ENCODE measurements around the gene CHCT1. TPM values are rescaled to one million over a fixed set of nuclear protein-coding genes. Genes with fewer than 3 reads are reported as not detected.

The CHCT1 gene
- total and polyA plus RNA-seq, 2 of the 8 experiments (the other 6 are each of a cell fraction or from before 2014, with no cell fraction given), result 0.06 TPM; not detected in 1

DNA sequence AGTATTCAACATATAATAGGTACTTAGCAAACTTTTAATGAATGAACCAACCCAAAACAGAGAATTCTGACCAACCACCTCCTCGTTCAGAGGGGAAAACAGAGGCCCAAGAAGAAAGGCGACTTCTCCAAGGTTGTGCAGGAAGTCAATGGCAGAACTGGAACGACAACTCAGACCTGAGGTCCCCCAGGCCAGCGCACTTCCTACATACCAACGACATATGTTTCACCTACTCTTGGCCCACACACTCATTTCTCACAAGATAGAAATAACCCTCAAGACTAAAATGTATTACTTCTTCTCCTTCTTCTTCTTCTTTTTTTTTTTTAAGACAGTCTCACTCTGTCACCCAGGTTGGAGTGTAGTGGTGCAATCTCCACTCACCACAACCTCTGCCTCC, 14.4 kb downstream of the CHCT1 start:
- WGBS, 2 experiments (ENCODE audit: extremely low coverage in 1 of 2, insufficient coverage in 1 of 2, insufficient read length in 1 of 2, insufficient replicate concordance in 2 of 2, low coverage in 1 of 2, low lambda C conversion rate in 2 of 2, missing lambda C conversion rate in 1 of 2), result 84% methylated on average over 5 of the region's 5 CpGs; no CpG with 5 or more reads in 1 of the 2 experiments
- H4K8ac ChIP-seq (ENCODE audit: extremely low read depth, insufficient read depth, low read length), result no peak overlapping the region; the same call in 1 of the 2 replicates

More for the DNA sequence above, 14.4 kb downstream of the CHCT1 start:
- Histone ChIP-seq H4K5ac (ENCODE audit: insufficient read length, low read depth, low read length) (no peak overlapping the region), H2BK15ac (ENCODE audit: low read length) (no peak overlapping the region), H2BK12ac (ENCODE audit: low read depth, low read length) (no peak overlapping the region), H3K36me3 (ENCODE audit: control insufficient read depth in 2 of 4, insufficient read depth in 4 of 4, low read length in 3 of 4) (no peaks in the 10 kb centered on the region), H3K18ac (ENCODE audit: extremely low read depth, low read length) (no peak overlapping the region), H3K23ac (ENCODE audit: insufficient read length) (no peak overlapping the region), H4K91ac (replicated peaks; ENCODE audit: insufficient read length, low read length) (no peak overlapping the region), H3K27ac (ENCODE audit: low read depth, low read length) (no peak overlapping the region), H3K4me2 (ENCODE audit: insufficient read depth in 1 of 2, low read depth in 2 of 2, low read length in 2 of 2) (no peak overlapping the region), H4K20me1 (replicated peaks in 1 of 2; ENCODE audit: control insufficient read depth in 1 of 2, insufficient read depth in 2 of 2, low read length in 2 of 2) (no peaks in the 10 kb centered on the region), H3K4ac (replicated peaks; ENCODE audit: insufficient read length, low read depth, low read length) (no peak overlapping the region), H3K14ac (ENCODE audit: insufficient read length) (no peak overlapping the region), H3K56ac (replicated peaks; ENCODE audit: insufficient read length, low read depth, low read length) (no peak overlapping the region), H2BK120ac (replicated peaks; ENCODE audit: low read depth, low read length) (no peak overlapping the region), H3K79me2 (ENCODE audit: control insufficient read depth in 1 of 2, insufficient read depth in 2 of 2, low read length in 2 of 2) (no peaks in the 10 kb centered on the region), H3K9me3 (ENCODE audit: insufficient read depth in 2 of 2, low read depth in 1 of 2, low read length in 1 of 2) (peaks cover 10 to 12% of the 10 kb centered on the region in 2 experiments; a peak in 3 of 4 replicates), H2BK5ac (ENCODE audit: low read depth, low read length) (no peak overlapping the region), H2AK5ac (ENCODE audit: low read depth, low read length) (no peak overlapping the region), H3K4me3 (ENCODE audit: extremely low read depth in 1 of 4, insufficient read depth in 2 of 4, low read depth in 3 of 4, low read length in 4 of 4) (no peak overlapping the region), H2AFZ (ENCODE audit: low read length) (no peak overlapping the region), H3K23me2 (ENCODE audit: low read depth, low read length) (no peaks in the 10 kb centered on the region), H3K9ac (replicated peaks in 1 of 4; ENCODE audit: extremely low read depth in 1 of 4, low read depth in 3 of 4, low read length in 3 of 4) (no peak overlapping the region), H2BK20ac (ENCODE audit: low read length) (no peak overlapping the region), H3K27me3 (replicated peaks in 1 of 4; ENCODE audit: control insufficient read depth in 3 of 4, extremely low read depth in 1 of 4, insufficient read depth in 3 of 4, low read length in 3 of 4) (no peaks in the 10 kb centered on the region), H3K79me1 (ENCODE audit: low read depth, low read length) (no peaks in the 10 kb centered on the region), H3K4me1 (replicated peaks in 1 of 4; ENCODE audit: control insufficient read depth in 3 of 4, insufficient read depth in 4 of 4, low read length in 3 of 4) (peaks cover 0 to 3% (median 1%) of the 10 kb centered on the region in 4 experiments; a peak in 4 of 7 replicates)
- DNase-seq (ENCODE audit: low read depth in 1 of 2, low spot score in 2 of 2) (no peak), FAIRE-seq (no peak)
- TF ChIP-seq KDM4A (IDR thresholded peaks at IDR 0.05; ENCODE audit: low read depth, low read length, severe bottlenecking) (no peak), KDM5A (IDR thresholded peaks at IDR 0.05; ENCODE audit: low read length) (no peak), BACH1 (IDR thresholded peaks at IDR 0.05; ENCODE audit: low read length) (no peak), TEAD4 (IDR thresholded peaks at IDR 0.05; ENCODE audit: low read depth, low read length) (no peak), SP4 (IDR thresholded peaks at IDR 0.05; ENCODE audit: low read length) (no peak), RXRA (IDR thresholded peaks at IDR 0.05; ENCODE audit: insufficient read depth, low read depth, low read length) (no peak), CTBP2 (IDR thresholded peaks at IDR 0.05; ENCODE audit: borderline replicate concordance, insufficient read depth, insufficient read length, low read length) (no peak)
- TF ChIP-seq, protein P1, sequence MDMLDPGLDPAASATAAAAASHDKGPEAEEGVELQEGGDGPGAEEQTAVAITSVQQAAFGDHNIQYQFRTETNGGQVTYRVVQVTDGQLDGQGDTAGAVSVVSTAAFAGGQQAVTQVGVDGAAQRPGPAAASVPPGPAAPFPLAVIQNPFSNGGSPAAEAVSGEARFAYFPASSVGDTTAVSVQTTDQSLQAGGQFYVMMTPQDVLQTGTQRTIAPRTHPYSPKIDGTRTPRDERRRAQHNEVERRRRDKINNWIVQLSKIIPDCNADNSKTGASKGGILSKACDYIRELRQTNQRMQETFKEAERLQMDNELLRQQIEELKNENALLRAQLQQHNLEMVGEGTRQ (IDR thresholded peaks at IDR 0.05; ENCODE audit: low read length), result no peak
- ChIA-PET CTCF (ENCODE audit: partially characterized antibody) (interaction anchor here (0.6 to 1.2 kb wide), 3 partner anchors 10 to 81 kb away, joined by 3 to 4 read pairs (median 3); no protein-coding TSS in a partner anchor), POLR2A (ENCODE audit: partially characterized antibody) (no interaction called here)

Measured in H1 (cell line).